GM12865 (cell line): ENCODE measurements around the gene AK4.

ENCODE experiments used
- DNase-seq: peaks from one replicate; pipeline ENCODE4 v3.0.0; 2010; ENCODE audit warnings: low read depth
- H3K4me3 ChIP-seq: 2 replicates; pipeline ENCODE4 v1.5.1; 2011; ENCODE audit warnings: mild to moderate bottlenecking, low read depth, low read length, control low read depth
- TF ChIP-seq, protein P1 (sequence below): IDR thresholded peaks from 2 replicates; pipeline ENCODE4 v1.5.1; 2011; ENCODE audit warnings: low read length, control low read depth, low read depth, inconsistent platforms; ENCODE audit not compliant: insufficient read depth; ENCODE audit errors: missing control alignments

The AK4 gene

DNA sequence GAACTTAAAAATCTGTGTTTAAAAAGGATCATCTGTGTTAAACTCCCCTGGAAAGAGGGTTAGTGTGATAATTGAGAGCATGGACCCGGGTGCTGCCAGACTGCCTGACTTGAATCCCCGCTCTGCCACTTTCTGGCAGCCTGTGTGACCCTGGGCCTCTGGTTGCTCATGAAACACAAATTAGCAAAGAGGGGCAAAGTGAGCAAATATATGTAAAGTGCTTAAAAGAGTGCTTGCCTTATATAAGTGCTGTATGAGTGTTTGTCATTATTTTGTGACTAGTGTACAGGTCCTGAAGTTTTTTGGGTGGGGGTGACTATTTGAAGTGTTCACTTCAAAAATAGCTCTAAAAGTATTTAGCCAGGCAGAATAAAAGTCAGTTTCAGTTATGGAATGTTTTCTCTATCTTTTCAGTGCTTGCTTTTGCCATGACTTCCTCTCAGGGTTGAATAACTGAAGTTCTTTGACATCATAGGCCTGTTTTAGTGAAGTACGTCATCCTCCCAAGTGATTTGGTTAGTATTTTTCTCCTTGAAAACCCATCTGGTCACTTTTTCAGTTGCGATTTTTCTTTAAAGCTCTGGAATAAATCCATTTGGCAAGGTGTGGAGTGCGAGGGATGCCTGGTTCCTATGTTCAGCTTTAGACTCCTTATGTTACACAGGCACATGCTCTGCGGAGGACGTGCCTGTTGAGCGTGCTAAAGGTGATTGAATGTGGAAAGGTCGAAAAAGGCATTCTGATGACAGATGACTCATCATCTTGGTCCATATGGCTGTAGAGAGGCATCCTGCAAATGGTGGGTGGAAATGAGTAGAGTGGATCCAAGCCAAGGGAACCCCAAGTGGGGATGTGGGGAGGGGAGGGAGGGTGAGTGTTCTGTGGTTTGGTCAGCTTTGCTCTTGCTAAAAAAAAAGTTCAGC, 47.8 kb downstream of the AK4 start:
- peak; percentile 30 for DNase-seq
- TF ChIP-seq, protein P1, sequence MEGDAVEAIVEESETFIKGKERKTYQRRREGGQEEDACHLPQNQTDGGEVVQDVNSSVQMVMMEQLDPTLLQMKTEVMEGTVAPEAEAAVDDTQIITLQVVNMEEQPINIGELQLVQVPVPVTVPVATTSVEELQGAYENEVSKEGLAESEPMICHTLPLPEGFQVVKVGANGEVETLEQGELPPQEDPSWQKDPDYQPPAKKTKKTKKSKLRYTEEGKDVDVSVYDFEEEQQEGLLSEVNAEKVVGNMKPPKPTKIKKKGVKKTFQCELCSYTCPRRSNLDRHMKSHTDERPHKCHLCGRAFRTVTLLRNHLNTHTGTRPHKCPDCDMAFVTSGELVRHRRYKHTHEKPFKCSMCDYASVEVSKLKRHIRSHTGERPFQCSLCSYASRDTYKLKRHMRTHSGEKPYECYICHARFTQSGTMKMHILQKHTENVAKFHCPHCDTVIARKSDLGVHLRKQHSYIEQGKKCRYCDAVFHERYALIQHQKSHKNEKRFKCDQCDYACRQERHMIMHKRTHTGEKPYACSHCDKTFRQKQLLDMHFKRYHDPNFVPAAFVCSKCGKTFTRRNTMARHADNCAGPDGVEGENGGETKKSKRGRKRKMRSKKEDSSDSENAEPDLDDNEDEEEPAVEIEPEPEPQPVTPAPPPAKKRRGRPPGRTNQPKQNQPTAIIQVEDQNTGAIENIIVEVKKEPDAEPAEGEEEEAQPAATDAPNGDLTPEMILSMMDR: no peak
- no peak overlapping the region for H3K4me3 ChIP-seq

DNA sequence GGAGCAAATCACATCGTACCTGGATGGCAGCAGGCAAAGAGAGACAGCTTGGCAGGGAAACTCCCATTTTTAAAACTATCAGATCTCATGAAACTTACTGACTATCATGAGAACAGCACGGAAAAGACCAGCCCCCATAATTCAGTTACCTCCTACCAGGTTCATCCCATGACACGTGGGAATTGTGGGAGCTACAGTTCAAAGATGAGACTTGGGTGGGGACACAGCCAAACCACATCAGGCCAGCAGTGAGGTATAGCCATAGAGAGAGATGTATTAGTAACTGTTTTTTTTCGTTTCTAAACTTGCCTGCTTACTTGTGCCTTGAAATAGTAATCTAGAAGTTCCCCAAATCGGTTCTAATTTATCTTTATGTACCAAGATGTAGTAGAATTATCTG, 48.9 kb downstream of the AK4 start:
- TF ChIP-seq, protein P1: no peak
- no peak for DNase-seq
- no peak overlapping the region for H3K4me3 ChIP-seq

DNA sequence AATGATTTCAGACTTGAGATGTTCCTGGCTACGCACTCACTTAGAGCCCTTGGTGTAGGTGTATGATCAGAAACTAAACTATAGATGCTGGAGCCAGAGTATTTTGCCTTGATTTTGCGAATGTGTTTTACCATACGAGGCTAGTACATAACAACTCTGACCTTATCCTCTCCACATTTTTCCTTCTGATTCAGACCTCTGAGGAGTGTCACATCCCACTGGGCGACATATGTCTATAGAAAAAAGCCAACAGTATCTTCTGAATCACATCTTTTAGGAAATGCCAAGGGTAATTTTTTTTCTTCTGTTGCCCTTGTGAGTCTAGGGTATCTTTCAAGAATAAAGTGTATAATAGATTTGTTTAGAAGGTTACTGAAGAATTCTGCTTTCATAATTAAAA, 49.6 kb downstream of the AK4 start:
- TF ChIP-seq, protein P1: no peak
- no peak overlapping the region for H3K4me3 ChIP-seq
- DNase-seq: no peak

DNA sequence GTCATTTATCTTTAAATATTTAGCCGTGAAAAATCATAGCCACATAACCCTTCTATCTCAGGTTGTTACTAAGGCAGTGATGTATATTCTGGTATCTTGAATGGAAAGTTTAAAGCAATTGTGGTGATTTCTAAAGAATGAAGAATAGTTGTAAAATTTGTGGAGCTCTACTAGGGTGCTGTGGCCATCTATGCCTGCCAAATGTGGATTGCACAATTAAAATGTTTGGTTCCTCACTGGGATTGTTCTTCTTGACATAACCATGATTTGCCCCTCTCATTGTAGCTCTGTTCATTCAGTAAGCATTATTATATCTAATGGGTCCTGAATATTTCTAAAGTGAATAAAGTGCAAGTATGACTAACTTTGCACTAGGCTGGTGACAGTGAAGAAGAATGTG, 50.1 kb downstream of the AK4 start:
- TF ChIP-seq, protein P1: no peak
- no peak overlapping the region for H3K4me3 ChIP-seq
- no peak for DNase-seq

DNA sequence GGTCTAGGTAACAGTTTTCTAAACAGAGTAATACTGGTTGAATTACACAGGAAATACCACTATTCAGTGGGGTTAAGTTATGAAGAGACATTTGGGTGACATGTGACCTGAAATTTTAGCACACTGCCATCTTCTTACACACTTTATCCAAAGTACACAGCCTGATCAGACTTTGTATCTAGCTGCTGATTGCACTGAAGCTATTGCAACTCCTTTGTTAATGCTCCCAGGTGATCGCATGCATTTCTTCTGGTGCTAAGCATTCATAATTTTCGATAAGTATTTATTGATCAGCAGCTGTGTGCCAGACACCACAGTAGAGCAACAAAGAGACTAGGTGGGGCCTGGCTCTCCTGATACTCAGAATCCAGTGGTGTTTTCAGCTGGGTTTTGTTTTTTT, 52.4 kb downstream of the AK4 start:
- no peak overlapping the region for H3K4me3 ChIP-seq
- TF ChIP-seq, protein P1: no peak
- DNase-seq: no peak

DNA sequence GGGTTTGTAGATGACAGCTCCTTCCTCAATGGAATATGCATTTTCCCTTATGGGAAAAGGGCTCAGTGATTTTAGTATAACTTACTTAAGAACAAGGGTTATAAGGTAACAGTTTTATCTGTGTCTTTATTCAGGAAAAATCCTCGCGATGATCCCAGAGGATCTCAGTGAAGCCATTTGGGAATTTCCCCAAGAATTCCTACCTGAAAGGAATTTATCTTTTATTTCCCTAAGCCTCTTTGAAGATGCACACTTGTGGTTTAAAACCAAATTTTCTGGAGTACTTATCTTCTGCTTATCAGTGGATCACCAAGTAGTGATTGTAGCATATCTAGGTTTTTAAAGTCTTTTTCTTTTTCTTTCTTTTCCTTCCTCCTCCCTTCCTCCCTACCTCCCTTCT, 58.8 kb downstream of the AK4 start:
- DNase-seq: no peak
- H3K4me3 ChIP-seq: no peak overlapping the region
- TF ChIP-seq, protein P1: no peak

DNA sequence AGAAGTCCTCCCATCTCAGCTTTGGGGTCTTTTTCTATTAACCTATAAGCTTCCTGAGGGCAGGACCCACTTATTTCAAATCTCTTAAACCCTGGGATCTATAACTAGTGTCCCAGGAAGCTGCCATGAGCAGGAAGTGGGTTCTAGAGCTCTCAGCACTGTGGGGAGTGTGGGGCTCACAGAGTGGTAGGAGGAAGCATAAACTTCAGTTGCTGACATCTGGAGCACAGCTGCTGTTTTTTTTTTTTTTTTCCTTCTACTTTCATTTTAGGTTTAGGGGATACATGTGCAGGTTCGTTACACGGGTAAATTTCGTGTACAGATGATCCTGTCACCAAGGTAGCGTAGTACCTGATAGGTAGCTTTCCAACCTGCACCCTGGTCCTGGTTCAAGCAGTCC, 59.3 kb downstream of the AK4 start:
- peak; percentile 56 for DNase-seq
- no peak overlapping the region for H3K4me3 ChIP-seq
- TF ChIP-seq, protein P1: no peak
